DOHH2 (cell line): ENCODE measurements around the gene KRT37.

Source experiments
- H3F3A ChIP-seq: fragments of 200-600 bp; sonication (generic), shearing (Covaris generic); 2 replicates; pipeline ENCODE4 v1.6.0; 2016; ENCODE audit warnings: antibody characterized with exemption, mild to moderate bottlenecking; ENCODE audit not compliant: control insufficient read depth, insufficient read depth
- H3K27ac ChIP-seq: fragments of 200-600 bp; sonication (generic); 2 replicates; pipeline ENCODE4 v1.5.1; 2014; ENCODE audit warnings: low read depth, mild to moderate bottlenecking, low read length, moderate library complexity
- H3K27me3 ChIP-seq: fragments of 200-600 bp; sonication (generic); 2 replicates; pipeline ENCODE4 v1.6.1; 2014; ENCODE audit warnings: mild to moderate bottlenecking, low read length, mixed read lengths; ENCODE audit not compliant: control insufficient read depth
- H3K36me3 ChIP-seq: fragments of 200-600 bp; sonication (generic); 2 replicates; pipeline ENCODE4 v1.6.1; 2014; ENCODE audit warnings: mild to moderate bottlenecking, low read length, moderate library complexity, mixed read lengths; ENCODE audit not compliant: control insufficient read depth
- H3K4me1 ChIP-seq: fragments of 200-600 bp; sonication (generic); 2 replicates; pipeline ENCODE4 v1.6.1; 2014; ENCODE audit warnings: mild to moderate bottlenecking, low read length, mixed read lengths; ENCODE audit not compliant: control insufficient read depth
- H3K4me2 ChIP-seq: fragments of 200-600 bp; sonication (generic); 2 replicates; pipeline ENCODE4 v1.6.0; 2014; ENCODE audit warnings: mild to moderate bottlenecking, low read length, moderate library complexity
- H3K4me3 ChIP-seq: fragments of 200-600 bp; sonication (generic); 2 replicates; pipeline ENCODE4 v1.5.1; 2014; ENCODE audit warnings: mild to moderate bottlenecking, low read length, mixed read lengths
- H3K79me2 ChIP-seq: fragments of 200-600 bp; sonication (generic); 2 replicates; pipeline ENCODE4 v1.6.1; 2014; ENCODE audit warnings: mild to moderate bottlenecking, low read length, mixed read lengths; ENCODE audit not compliant: control insufficient read depth
- H3K9me2 ChIP-seq: fragments of 200-600 bp; sonication (generic); replicated peaks from 2 replicates; pipeline ENCODE4 v1.6.1; 2014; ENCODE audit warnings: mild to moderate bottlenecking, low read length, mixed read lengths; ENCODE audit not compliant: control insufficient read depth
- H3K9me3 ChIP-seq: fragments of 200-600 bp; sonication (generic); 2 replicates; pipeline ENCODE4 v1.6.1; 2014; ENCODE audit warnings: antibody characterized with exemption, low read length, mixed read lengths; ENCODE audit not compliant: control insufficient read depth, insufficient read depth
- H4K20me1 ChIP-seq: fragments of 200-600 bp; sonication (generic); 2 replicates; pipeline ENCODE4 v1.6.0; 2014; ENCODE audit warnings: low read depth, mild to moderate bottlenecking, antibody characterized with exemption, low read length, moderate library complexity; ENCODE audit not compliant: control insufficient read depth, insufficient read depth
- EZH2phosphoT487 ChIP-seq: fragments of 200-600 bp; sonication (generic); IDR thresholded peaks from 2 replicates; pipeline ENCODE4 v1.6.1; 2017; ENCODE audit warnings: borderline replicate concordance, mild to moderate bottlenecking, antibody characterized with exemption, low read length, moderate library complexity, mixed read lengths
- TF ChIP-seq, protein P1 (sequence below): fragments of 200-600 bp; sonication (generic); IDR thresholded peaks from one replicate; pipeline ENCODE4 v1.5.1; 2014; ENCODE audit warnings: antibody characterized with exemption, mild to moderate bottlenecking, low read depth, low read length; ENCODE audit not compliant: poor library complexity, severe bottlenecking

The KRT37 gene

DNA sequence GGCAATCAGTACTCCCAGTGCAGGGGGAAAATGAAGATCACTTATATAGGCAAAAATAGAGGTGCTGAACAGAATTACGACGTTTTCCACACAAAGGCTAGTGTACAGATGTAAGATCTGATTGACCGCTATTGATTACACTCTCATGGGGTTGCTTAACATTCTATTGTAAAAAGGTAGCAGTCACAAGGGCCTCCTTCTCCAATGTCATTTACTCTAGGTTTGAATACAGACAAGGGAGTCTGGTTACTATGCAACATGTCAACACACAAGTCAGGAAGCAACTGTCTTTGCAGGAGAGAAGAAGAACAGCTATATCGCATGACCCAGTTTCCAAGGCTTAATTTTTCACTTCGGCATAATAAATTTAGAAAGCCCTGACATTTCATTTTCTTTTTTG lies 7.9 kb downstream of the KRT37 start:
- Histone ChIP-seq H3K27ac (no peak overlapping the region), H3K27me3 (no peaks in the 10 kb centered on the region), H3K36me3 (no peaks in the 10 kb centered on the region), H4K20me1 (no peaks in the 10 kb centered on the region), H3K4me2 (no peak overlapping the region), H3K4me3 (no peak overlapping the region), H3K9me2 (no peaks in the 10 kb centered on the region), H3K79me2 (no peaks in the 10 kb centered on the region), H3K4me1 (no peaks in the 10 kb centered on the region), H3F3A (no peaks in the 10 kb centered on the region), H3K9me3 (no peaks in the 10 kb centered on the region)
- TF ChIP-seq, protein P1, sequence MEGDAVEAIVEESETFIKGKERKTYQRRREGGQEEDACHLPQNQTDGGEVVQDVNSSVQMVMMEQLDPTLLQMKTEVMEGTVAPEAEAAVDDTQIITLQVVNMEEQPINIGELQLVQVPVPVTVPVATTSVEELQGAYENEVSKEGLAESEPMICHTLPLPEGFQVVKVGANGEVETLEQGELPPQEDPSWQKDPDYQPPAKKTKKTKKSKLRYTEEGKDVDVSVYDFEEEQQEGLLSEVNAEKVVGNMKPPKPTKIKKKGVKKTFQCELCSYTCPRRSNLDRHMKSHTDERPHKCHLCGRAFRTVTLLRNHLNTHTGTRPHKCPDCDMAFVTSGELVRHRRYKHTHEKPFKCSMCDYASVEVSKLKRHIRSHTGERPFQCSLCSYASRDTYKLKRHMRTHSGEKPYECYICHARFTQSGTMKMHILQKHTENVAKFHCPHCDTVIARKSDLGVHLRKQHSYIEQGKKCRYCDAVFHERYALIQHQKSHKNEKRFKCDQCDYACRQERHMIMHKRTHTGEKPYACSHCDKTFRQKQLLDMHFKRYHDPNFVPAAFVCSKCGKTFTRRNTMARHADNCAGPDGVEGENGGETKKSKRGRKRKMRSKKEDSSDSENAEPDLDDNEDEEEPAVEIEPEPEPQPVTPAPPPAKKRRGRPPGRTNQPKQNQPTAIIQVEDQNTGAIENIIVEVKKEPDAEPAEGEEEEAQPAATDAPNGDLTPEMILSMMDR, result no peak
- TF ChIP-seq EZH2phosphoT487, result no peak

- Histone ChIP-seq H3K9me3 (no peaks in the 10 kb centered on the region), H3K27ac (no peak overlapping the region), H3K9me2 (no peaks in the 10 kb centered on the region), H4K20me1 (no peaks in the 10 kb centered on the region), H3K4me2 (no peak overlapping the region), H3K79me2 (no peaks in the 10 kb centered on the region), H3K4me1 (no peaks in the 10 kb centered on the region), H3K4me3 (no peak overlapping the region), H3K27me3 (no peaks in the 10 kb centered on the region), H3K36me3 (no peaks in the 10 kb centered on the region), H3F3A (no peaks in the 10 kb centered on the region)
- TF ChIP-seq, protein P1, result no peak
- TF ChIP-seq EZH2phosphoT487, result no peak
Measured at GRCh38 chr17:41415833-41416335, 8.5 kb downstream of the KRT37 start.

DNA sequence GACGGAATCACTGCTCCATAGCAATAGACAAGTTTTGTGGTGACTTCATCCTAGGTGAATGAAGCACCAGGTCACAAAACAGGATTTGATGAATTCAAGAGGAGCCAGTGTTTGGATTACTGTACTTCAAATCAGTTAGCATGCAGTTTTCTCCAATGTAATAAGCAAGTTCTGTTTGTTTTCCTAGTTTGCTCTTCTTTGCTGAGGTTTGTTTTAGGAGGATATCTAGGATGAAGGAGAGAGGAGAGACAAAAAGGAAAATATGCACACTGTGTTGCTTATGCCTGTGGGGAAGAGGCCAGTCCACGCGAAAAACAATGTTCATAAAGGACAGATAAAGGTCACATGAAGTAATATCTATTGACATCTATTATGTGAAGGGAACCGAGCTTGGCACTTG lies 9.0 kb downstream of the KRT37 start:
- Histone ChIP-seq H3K27ac (no peak overlapping the region), H3K4me2 (no peak overlapping the region), H3K27me3 (no peaks in the 10 kb centered on the region), H3K4me1 (no peaks in the 10 kb centered on the region), H4K20me1 (no peaks in the 10 kb centered on the region), H3K79me2 (no peaks in the 10 kb centered on the region), H3K9me2 (no peaks in the 10 kb centered on the region), H3K9me3 (no peaks in the 10 kb centered on the region), H3K36me3 (no peaks in the 10 kb centered on the region), H3F3A (no peaks in the 10 kb centered on the region), H3K4me3 (no peak overlapping the region)
- TF ChIP-seq, protein P1, result no peak
- no peak for TF ChIP-seq EZH2phosphoT487
